Liver (tissue), 9 donors: ENCODE data around the gene CNKSR3. TPM values are rescaled to one million over a fixed set of nuclear protein-coding genes. Genes with fewer than 3 reads are reported as not detected.

Experiments
- DNase-seq: peaks from one replicate; pipeline ENCODE4 v3.0.0-alpha.2; 2017; ENCODE audit warnings: low spot score
- H3K27ac ChIP-seq, 2 donors: one replicate each; pipeline ENCODE4 v1.7.0; 2013; ENCODE audit warnings: inconsistent platforms in 2 of 2, low read length in 2 of 2, control low read depth in 1 of 2, low read depth in 1 of 2, mild to moderate bottlenecking in 1 of 2
- H3K27me3 ChIP-seq, 4 donors: one replicate each; pipeline versions ENCODE4 v1.6.1 to v1.7.0; 2013; ENCODE audit warnings: low read length in 3 of 4, inconsistent platforms in 1 of 4, mild to moderate bottlenecking in 1 of 4, moderate library complexity in 1 of 4; ENCODE audit not compliant: control insufficient read depth in 4 of 4, insufficient read depth in 4 of 4
- H3K36me3 ChIP-seq, 4 donors: one replicate each; pipeline versions ENCODE4 v1.6.1 to v1.7.0; 2013; ENCODE audit warnings: low read length in 3 of 4, mild to moderate bottlenecking in 3 of 4, low read depth in 1 of 4, moderate library complexity in 1 of 4; ENCODE audit not compliant: control insufficient read depth in 4 of 4, insufficient read depth in 3 of 4
- H3K4me1 ChIP-seq, 4 donors: one replicate each; pipeline versions ENCODE4 v1.6.1 to v1.7.0; 2013; ENCODE audit warnings: low read length in 3 of 4, mild to moderate bottlenecking in 3 of 4, moderate library complexity in 1 of 4; ENCODE audit not compliant: control insufficient read depth in 4 of 4, insufficient read depth in 4 of 4
- H3K4me3 ChIP-seq, 3 donors: one replicate each; pipeline versions ENCODE4 v1.6.1 to v1.7.0; 2013; ENCODE audit warnings: low read length in 3 of 3, control low read depth in 1 of 3, low read depth in 1 of 3, mild to moderate bottlenecking in 1 of 3
- H3K9ac ChIP-seq, 2 donors: one replicate each; pipeline ENCODE4 v1.7.0; 2013; ENCODE audit warnings: low read length in 2 of 2, mild to moderate bottlenecking in 2 of 2, moderate library complexity in 2 of 2, control low read depth in 1 of 2, low read depth in 1 of 2
- H3K9me3 ChIP-seq, 4 donors: one replicate each; pipeline versions ENCODE4 v1.6.1 to v1.7.0; 2013; ENCODE audit warnings: low read length in 3 of 4; ENCODE audit not compliant: control insufficient read depth in 4 of 4
- ATF3 ChIP-seq: IDR thresholded peaks from 2 replicates; pipeline ENCODE4 v1.6.1; 2016; ENCODE audit warnings: antibody characterized with exemption
- FOXA1 ChIP-seq: IDR thresholded peaks from 2 replicates; pipeline ENCODE4 v1.6.1; 2016; ENCODE audit warnings: antibody characterized with exemption
- FOXA2 ChIP-seq: IDR thresholded peaks from 2 replicates; pipeline ENCODE4 v1.6.1; 2016; ENCODE audit warnings: antibody characterized with exemption
- HNF4A ChIP-seq, 2 donors: conservative IDR thresholded peaks; 2 replicates each; pipeline ENCODE4 v1.6.1; 2016; ENCODE audit warnings: antibody characterized with exemption in 2 of 2, mild to moderate bottlenecking in 2 of 2
- JUND ChIP-seq, 2 donors: IDR thresholded peaks; 2 replicates each; pipeline ENCODE4 v1.6.1; 2016; ENCODE audit warnings: antibody characterized with exemption in 2 of 2
- NR2F2 ChIP-seq: IDR thresholded peaks from 2 replicates; pipeline ENCODE4 v1.6.1; 2016; ENCODE audit warnings: antibody characterized with exemption
- RAD21 ChIP-seq, 2 donors: IDR thresholded peaks; 2 replicates each; pipeline ENCODE4 v1.6.1; 2016; ENCODE audit warnings: antibody characterized with exemption in 2 of 2, mild to moderate bottlenecking in 2 of 2
- REST ChIP-seq: IDR thresholded peaks from 2 replicates; pipeline ENCODE4 v1.6.1; 2016; ENCODE audit warnings: antibody characterized with exemption, mild to moderate bottlenecking
- RXRA ChIP-seq, 2 donors: IDR thresholded peaks; 2 replicates each; pipeline ENCODE4 v1.6.1; 2017 to 2018; ENCODE audit warnings: antibody characterized with exemption in 2 of 2, mild to moderate bottlenecking in 1 of 2
- SP1 ChIP-seq: IDR thresholded peaks from 2 replicates; pipeline ENCODE4 v1.6.1; 2018; ENCODE audit warnings: antibody characterized with exemption, mild to moderate bottlenecking
- TAF1 ChIP-seq: conservative IDR thresholded peaks from 2 replicates; pipeline ENCODE4 v1.6.1; 2016; ENCODE audit warnings: antibody characterized with exemption, mild to moderate bottlenecking
- WGBS: extraction: QIAGEN DNeasy Blood & Tissue Kit; methylation state at CpG from one replicate; pipeline ENCODE4 v1.1.7; 2013; 5-methylcytosine and 5-hydroxymethylcytosine counted together
- polyA plus RNA-seq, 2 donors: library from polyadenylated mRNA; stranded (reverse) in 1 of 2; unstranded in 1 of 2; fragments of 200-250 nt in 1 of 2; fragments of >200 nt in 1 of 2; fragmentation: Nextera tagmentation in 1 of 2; extraction: Ambion mirVana in 1 of 2; gene quantifications; one replicate each; pipeline versions ENCODE4 v1.2.1 to v1.2.3, GENCODE V29; 2013 to 2015
- total RNA-seq, 2 donors: library from RNA; depleted of rRNA; stranded (reverse); fragments of >200 nt; gene quantifications; one replicate each; pipeline ENCODE4 v1.2.3, GENCODE V29; 2014
- TF ChIP-seq, protein P1 (sequence below): IDR thresholded peaks from 2 replicates; pipeline ENCODE4 v1.6.1; 2016; ENCODE audit warnings: antibody characterized with exemption
- TF ChIP-seq, protein P2 (sequence below): IDR thresholded peaks from 2 replicates; pipeline ENCODE4 v1.6.1; 2016; ENCODE audit warnings: antibody characterized with exemption
- TF ChIP-seq, protein P3 (sequence below): fragments of 150-350 bp; IDR thresholded peaks from 2 replicates; pipeline ENCODE4 v1.5.1; 2017; ENCODE audit warnings: improper control_type of control experiment, low read depth, low read length; ENCODE audit not compliant: missing input control
- donor health status: healthy.
- donor health status: healthy.
- donor health status: healthy.
- donor health status: healthy.
- donor health status: healthy.

CNKSR3 gene
- total and polyA plus RNA-seq, 4 donors, result 6.4 to 22.7 (median 15.0) TPM

DNA sequence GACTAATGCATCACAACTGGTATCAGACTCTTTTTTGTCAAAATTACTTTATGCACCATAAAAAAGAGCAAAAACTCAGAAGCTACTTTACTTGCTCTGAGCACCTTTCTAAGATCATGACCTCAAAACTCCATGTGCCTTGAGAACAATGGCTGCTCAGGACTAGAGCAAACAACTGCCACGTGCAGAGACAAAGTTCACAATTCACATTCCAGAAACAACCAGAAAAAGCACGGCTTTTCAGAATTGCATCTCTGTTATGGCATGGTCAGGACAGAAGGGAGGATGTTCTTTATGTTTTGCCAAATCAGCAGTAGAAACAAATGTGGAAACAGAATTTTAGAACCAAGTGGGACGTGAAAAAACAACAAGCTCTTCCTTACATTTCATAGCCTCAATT, 70.5 kb downstream of the CNKSR3 start (continued):
- TF ChIP-seq, protein P1, sequence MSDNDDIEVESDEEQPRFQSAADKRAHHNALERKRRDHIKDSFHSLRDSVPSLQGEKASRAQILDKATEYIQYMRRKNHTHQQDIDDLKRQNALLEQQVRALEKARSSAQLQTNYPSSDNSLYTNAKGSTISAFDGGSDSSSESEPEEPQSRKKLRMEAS, result peak; percentile 100
- peak; percentile 68 to 74 for TF ChIP-seq RXRA (IDR thresholded peaks at IDR 0.05)
- TF ChIP-seq FOXA1, result peak; percentile 33

DNA sequence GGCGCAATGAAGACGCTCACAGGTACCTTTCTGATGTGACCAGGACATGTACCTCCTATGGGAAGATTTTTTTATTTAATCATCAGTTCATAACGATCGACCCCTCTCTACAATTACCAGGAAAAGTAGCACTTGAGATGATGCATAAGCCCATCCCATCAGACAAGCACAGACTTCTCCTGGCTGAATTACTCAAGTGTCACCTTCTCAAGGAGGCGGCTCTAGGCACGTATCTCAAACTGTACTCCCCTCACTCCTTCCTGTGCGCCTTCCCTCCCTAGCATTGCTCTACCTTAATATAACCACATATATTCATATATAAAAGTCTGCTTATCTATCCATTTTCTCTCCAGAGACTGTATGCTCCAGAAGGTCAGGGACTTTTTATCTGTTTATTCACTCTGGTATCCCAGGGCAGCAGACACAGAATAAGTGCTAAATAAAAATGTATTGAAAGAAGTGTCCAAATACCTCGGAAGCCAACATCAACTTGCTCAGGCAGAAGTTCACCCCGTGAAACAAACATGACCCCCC, 71.5 kb downstream of the CNKSR3 start:
- TF ChIP-seq, protein P2, sequence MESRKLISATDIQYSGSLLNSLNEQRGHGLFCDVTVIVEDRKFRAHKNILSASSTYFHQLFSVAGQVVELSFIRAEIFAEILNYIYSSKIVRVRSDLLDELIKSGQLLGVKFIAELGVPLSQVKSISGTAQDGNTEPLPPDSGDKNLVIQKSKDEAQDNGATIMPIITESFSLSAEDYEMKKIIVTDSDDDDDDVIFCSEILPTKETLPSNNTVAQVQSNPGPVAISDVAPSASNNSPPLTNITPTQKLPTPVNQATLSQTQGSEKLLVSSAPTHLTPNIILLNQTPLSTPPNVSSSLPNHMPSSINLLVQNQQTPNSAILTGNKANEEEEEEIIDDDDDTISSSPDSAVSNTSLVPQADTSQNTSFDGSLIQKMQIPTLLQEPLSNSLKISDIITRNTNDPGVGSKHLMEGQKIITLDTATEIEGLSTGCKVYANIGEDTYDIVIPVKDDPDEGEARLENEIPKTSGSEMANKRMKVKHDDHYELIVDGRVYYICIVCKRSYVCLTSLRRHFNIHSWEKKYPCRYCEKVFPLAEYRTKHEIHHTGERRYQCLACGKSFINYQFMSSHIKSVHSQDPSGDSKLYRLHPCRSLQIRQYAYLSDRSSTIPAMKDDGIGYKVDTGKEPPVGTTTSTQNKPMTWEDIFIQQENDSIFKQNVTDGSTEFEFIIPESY, result no peak
- TF ChIP-seq, protein P3, sequence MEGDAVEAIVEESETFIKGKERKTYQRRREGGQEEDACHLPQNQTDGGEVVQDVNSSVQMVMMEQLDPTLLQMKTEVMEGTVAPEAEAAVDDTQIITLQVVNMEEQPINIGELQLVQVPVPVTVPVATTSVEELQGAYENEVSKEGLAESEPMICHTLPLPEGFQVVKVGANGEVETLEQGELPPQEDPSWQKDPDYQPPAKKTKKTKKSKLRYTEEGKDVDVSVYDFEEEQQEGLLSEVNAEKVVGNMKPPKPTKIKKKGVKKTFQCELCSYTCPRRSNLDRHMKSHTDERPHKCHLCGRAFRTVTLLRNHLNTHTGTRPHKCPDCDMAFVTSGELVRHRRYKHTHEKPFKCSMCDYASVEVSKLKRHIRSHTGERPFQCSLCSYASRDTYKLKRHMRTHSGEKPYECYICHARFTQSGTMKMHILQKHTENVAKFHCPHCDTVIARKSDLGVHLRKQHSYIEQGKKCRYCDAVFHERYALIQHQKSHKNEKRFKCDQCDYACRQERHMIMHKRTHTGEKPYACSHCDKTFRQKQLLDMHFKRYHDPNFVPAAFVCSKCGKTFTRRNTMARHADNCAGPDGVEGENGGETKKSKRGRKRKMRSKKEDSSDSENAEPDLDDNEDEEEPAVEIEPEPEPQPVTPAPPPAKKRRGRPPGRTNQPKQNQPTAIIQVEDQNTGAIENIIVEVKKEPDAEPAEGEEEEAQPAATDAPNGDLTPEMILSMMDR, result no peak
- TF ChIP-seq REST, result no peak
- TF ChIP-seq TAF1, result no peak
- 80% methylated on average over 9 of the region's 9 CpGs for WGBS
- no peak for DNase-seq
- Histone ChIP-seq H3K36me3 (peaks cover 0 to 9% (median 3%) of the 10 kb centered on the region in 4 donors), H3K4me3 (no peak overlapping the region), H3K27me3 (no peaks in the 10 kb centered on the region), H3K4me1 (peaks cover 5 to 36% (median 19%) of the 10 kb centered on the region in 4 donors), H3K9ac (no peak overlapping the region), H3K9me3 (no peaks in the 10 kb centered on the region), H3K27ac (peak overlapping the region; percentile 85 to 86)

DNA sequence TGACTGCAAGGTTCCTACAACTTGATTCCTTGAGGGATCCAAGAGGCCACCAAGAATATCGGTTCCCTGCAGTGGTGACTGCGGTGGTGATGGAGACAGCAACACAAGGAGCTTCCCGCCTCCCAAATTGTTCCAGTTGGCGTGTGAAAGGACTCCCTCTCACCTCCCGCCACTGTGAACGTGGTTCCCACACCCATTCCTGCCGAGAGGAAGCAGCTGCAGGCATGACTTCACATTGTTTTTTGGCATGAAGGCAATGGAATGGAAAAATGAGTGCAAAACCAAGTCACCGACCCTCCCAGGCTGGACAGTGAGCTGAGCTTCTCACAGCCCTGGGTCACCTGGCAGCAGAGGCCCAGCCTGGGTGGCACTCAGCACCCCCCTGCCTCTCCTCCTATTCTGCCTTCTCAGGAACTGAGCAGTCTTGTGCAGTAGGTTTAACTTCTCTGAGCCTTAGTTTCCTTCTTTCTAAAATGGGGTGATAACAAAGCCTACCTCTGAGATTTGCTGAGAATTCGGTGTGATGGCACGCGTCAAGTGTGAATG, 75.0 kb downstream of the CNKSR3 start:
- DNase-seq, result no peak
- no peaks in the 10 kb centered on the region for H3K27me3 ChIP-seq
- H3K9ac ChIP-seq, result no peak overlapping the region
- H3K27ac ChIP-seq, result no peak overlapping the region
- peaks cover 0 to 30% (median 27%) of the 10 kb centered on the region in 4 donors for H3K4me1 ChIP-seq
- TF ChIP-seq, protein P3, result no peak
- TF ChIP-seq, protein P1, result no peak
- TF ChIP-seq TAF1 (no peak), JUND (IDR thresholded peaks at IDR 0.05) (no peak), ATF3 (no peak), HNF4A (conservative IDR thresholded peaks at IDR 0.05) (no peak), SP1 (no peak), RAD21 (IDR thresholded peaks at IDR 0.05) (no peak), NR2F2 (no peak), REST (no peak), FOXA2 (no peak)
- WGBS, result 90% methylated on average over 11 of the region's 11 CpGs
- peaks cover 0 to 9% (median 3%) of the 10 kb centered on the region in 4 donors for H3K36me3 ChIP-seq
- no peaks in the 10 kb centered on the region for H3K9me3 ChIP-seq
- no peak overlapping the region for H3K4me3 ChIP-seq
